Measurements from ENCODE around the gene PHC3. TPM values are rescaled to one million over a fixed set of nuclear protein-coding genes. Genes with fewer than 3 reads are reported as not detected.

The PHC3 gene
- total RNA-seq, 4 donors from 2014 or later = 44.9 to 87.0 (median 69.7) TPM

DNA sequence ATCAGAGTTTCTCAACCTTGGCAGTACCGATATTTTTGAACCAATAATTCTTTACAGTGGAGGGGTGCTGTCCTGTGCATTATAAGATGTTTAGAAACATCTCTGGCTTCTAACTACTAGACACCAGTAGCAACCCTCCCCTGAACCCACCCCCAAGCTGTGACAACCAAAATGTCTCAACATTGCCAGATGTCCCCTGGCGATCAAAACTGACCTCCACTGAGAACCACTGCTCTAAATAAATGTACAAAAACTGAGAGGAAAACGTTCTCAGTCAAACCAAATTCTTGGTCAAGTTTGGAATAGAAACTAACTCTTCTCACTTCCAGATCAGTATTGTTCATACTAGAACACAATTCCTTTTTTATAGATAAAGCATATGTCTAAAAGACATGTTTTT lies 85.2 kb downstream of the PHC3 start:
- WGBS, 2 donors (ENCODE audit: low coverage in 1 of 2) = 89 to 93% methylated on average over 3 of the region's 3 CpGs
- TF ChIP-seq, protein P1, sequence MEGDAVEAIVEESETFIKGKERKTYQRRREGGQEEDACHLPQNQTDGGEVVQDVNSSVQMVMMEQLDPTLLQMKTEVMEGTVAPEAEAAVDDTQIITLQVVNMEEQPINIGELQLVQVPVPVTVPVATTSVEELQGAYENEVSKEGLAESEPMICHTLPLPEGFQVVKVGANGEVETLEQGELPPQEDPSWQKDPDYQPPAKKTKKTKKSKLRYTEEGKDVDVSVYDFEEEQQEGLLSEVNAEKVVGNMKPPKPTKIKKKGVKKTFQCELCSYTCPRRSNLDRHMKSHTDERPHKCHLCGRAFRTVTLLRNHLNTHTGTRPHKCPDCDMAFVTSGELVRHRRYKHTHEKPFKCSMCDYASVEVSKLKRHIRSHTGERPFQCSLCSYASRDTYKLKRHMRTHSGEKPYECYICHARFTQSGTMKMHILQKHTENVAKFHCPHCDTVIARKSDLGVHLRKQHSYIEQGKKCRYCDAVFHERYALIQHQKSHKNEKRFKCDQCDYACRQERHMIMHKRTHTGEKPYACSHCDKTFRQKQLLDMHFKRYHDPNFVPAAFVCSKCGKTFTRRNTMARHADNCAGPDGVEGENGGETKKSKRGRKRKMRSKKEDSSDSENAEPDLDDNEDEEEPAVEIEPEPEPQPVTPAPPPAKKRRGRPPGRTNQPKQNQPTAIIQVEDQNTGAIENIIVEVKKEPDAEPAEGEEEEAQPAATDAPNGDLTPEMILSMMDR (IDR thresholded peaks at IDR 0.05) = no peak
- TF ChIP-seq POLR2A (IDR thresholded peaks at IDR 0.05) = no peak
- TF ChIP-seq POLR2AphosphoS5 (IDR thresholded peaks at IDR 0.05) = no peak
- no peak for TF ChIP-seq EP300 (IDR thresholded peaks at IDR 0.05; ENCODE audit: low read depth)
- no peak for DNase-seq
- Histone ChIP-seq H3K9me3 (no peaks in the 10 kb centered on the region), H3K4me3 (no peak overlapping the region), H3K36me3 (peaks cover 0 to 48% (median 12%) of the 10 kb centered on the region in 4 donors), H3K4me1 (no peaks in the 10 kb centered on the region), H3K27ac (no peak overlapping the region), H3K27me3 (no peaks in the 10 kb centered on the region)
- in situ Hi-C loops (cut with MboI; ENCODE audit: low pct_ligation_motif_present in 1 of 4, low pct_unique_long_range_greater_than_20kb in 1 of 4, low sequenced_read_pairs in 3 of 4) (no loop called here), intact Hi-C loops (cut with DNase I; ENCODE audit: low total_unique reads) (no loop called here)

DNA sequence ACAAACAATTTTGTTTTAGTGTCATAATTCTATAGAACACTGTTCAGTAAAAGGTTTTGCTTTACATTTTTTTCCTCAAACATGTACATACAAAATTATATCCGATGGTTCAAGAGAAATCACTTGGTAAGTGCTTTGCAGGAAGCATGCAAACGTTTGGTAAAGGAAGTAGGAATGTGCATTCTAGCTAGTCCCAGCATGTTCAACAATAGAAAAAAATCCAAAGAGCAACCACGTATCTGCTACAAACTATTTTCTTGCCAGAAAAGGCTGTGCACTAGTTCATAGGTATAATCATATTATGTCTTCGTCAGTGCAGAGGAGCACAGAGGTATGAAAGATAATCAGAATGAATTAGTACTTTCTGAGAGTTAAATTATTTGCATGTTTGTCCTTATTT lies 85.8 kb downstream of the PHC3 start:
- no peaks in the 10 kb centered on the region for H3K27me3 ChIP-seq
- WGBS, 2 donors (ENCODE audit: low coverage in 1 of 2) = 71 to 78% methylated on average over 4 of the region's 4 CpGs
- in situ Hi-C loops (cut with MboI; ENCODE audit: low pct_ligation_motif_present in 1 of 4, low pct_unique_long_range_greater_than_20kb in 1 of 4, low sequenced_read_pairs in 3 of 4) = no loop called here
- H3K36me3 ChIP-seq = peaks cover 0 to 48% (median 11%) of the 10 kb centered on the region in 4 donors
- DNase-seq = no peak
- no peak overlapping the region for H3K4me3 ChIP-seq
- no peaks in the 10 kb centered on the region for H3K4me1 ChIP-seq
- no peaks in the 10 kb centered on the region for H3K9me3 ChIP-seq
- intact Hi-C loops (cut with DNase I; ENCODE audit: low total_unique reads) = no loop called here
- H3K27ac ChIP-seq = no peak overlapping the region
- TF ChIP-seq, protein P1 (IDR thresholded peaks at IDR 0.05) = no peak
- TF ChIP-seq POLR2A (IDR thresholded peaks at IDR 0.05) (no peak), EP300 (IDR thresholded peaks at IDR 0.05; ENCODE audit: low read depth) (no peak), POLR2AphosphoS5 (IDR thresholded peaks at IDR 0.05) (no peak)

DNA sequence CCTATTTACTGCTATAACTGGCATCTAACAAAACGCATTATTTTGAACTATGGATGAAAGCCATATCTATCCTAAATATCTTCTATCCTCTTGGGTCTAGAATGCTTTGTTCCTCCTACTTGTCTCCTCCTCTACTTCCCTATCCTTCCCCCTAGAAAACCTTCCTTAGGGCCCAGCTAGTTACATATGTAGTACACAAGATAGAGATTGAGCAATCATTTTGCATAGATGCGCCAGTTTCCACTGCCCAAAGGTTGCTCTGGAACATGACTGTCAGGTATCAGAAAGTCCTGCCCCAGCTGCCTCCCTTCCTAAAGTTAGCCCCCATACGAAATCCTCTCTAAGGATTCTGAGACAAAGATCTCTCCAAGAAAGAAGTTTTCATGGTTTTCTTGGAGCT lies 88.6 kb downstream of the PHC3 start:
- 99 to 100% methylated on average over 1 to 3 of the region's 3 CpGs for WGBS, 2 donors (ENCODE audit: low coverage in 1 of 2)
- Histone ChIP-seq H3K4me3 (no peak overlapping the region), H3K36me3 (peaks cover 0 to 34% (median 11%) of the 10 kb centered on the region in 4 donors), H3K27me3 (no peaks in the 10 kb centered on the region), H3K27ac (no peak overlapping the region), H3K4me1 (no peaks in the 10 kb centered on the region), H3K9me3 (no peaks in the 10 kb centered on the region)
- DNase-seq = no peak
- in situ Hi-C loops (cut with MboI; ENCODE audit: low pct_ligation_motif_present in 1 of 4, low pct_unique_long_range_greater_than_20kb in 1 of 4, low sequenced_read_pairs in 3 of 4) = no loop called here
- intact Hi-C loops (cut with DNase I; ENCODE audit: low total_unique reads) = no loop called here
- TF ChIP-seq, protein P1 (IDR thresholded peaks at IDR 0.05) = no peak
- TF ChIP-seq POLR2A (IDR thresholded peaks at IDR 0.05) = no peak
- TF ChIP-seq EP300 (IDR thresholded peaks at IDR 0.05; ENCODE audit: low read depth) = no peak
- no peak for TF ChIP-seq POLR2AphosphoS5 (IDR thresholded peaks at IDR 0.05)

DNA sequence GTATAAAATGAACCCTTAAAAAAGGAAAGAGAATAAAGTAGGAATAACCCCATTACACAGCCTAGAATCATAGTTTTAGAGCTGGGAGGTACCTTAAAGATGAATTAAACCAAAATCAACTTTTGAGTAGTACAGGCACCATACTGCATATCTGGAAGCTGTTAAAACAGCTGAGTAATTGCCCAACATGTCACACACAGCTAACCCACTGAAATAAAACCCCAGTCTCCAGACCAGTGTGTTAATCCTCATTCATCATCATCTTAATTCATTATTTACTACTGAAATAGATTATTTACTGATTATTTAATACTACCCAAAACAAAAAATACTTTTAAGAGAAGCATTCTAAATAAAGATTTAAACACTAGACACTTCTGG lies 90.9 kb downstream of the PHC3 start:
- H3K4me1 ChIP-seq = no peaks in the 10 kb centered on the region
- intact Hi-C loops (cut with DNase I; ENCODE audit: low total_unique reads) = no loop called here

More for the DNA sequence above, 90.9 kb downstream of the PHC3 start:
- no peak for TF ChIP-seq POLR2AphosphoS5 (IDR thresholded peaks at IDR 0.05)
- no peak for TF ChIP-seq POLR2A (IDR thresholded peaks at IDR 0.05)
- TF ChIP-seq, protein P1 (IDR thresholded peaks at IDR 0.05) = no peak
- no peak for TF ChIP-seq EP300 (IDR thresholded peaks at IDR 0.05; ENCODE audit: low read depth)
- DNase-seq = no peak
- Histone ChIP-seq H3K36me3 (peaks cover 0 to 17% (median 1%) of the 10 kb centered on the region in 4 donors), H3K27me3 (no peaks in the 10 kb centered on the region), H3K9me3 (no peaks in the 10 kb centered on the region), H3K4me3 (no peak overlapping the region), H3K27ac (no peak overlapping the region)
- in situ Hi-C loops (cut with MboI; ENCODE audit: low pct_ligation_motif_present in 1 of 4, low pct_unique_long_range_greater_than_20kb in 1 of 4, low sequenced_read_pairs in 3 of 4) = no loop called here
